ENCODE results near the gene PACS1.

Gene PACS1

DNA sequence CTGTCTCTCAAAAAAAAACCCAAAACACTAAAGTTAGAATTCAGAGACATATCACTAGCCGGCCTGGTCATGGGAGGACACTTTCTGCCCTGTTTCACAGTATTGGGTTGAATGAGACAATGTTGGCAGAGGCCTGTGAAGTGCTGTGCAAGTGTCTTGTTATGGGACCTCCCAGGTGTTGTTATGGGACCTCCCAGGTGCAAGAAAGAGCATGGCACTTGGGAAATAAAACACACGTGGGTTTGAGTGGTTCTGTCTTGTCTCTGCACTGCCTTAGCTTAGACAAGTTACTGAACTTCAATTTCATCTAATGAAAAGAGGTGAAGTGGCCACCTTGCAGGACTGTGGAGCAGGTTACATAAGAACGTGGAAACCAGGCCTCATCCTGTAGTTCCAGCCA, 169.4 kb downstream of the PACS1 start:
- no peak overlapping the region for H3K4me3 ChIP-seq (ENCODE audit: low read depth, low read length)
- TF ChIP-seq, protein P1, sequence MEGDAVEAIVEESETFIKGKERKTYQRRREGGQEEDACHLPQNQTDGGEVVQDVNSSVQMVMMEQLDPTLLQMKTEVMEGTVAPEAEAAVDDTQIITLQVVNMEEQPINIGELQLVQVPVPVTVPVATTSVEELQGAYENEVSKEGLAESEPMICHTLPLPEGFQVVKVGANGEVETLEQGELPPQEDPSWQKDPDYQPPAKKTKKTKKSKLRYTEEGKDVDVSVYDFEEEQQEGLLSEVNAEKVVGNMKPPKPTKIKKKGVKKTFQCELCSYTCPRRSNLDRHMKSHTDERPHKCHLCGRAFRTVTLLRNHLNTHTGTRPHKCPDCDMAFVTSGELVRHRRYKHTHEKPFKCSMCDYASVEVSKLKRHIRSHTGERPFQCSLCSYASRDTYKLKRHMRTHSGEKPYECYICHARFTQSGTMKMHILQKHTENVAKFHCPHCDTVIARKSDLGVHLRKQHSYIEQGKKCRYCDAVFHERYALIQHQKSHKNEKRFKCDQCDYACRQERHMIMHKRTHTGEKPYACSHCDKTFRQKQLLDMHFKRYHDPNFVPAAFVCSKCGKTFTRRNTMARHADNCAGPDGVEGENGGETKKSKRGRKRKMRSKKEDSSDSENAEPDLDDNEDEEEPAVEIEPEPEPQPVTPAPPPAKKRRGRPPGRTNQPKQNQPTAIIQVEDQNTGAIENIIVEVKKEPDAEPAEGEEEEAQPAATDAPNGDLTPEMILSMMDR (IDR thresholded peaks at IDR 0.05; ENCODE audit: low read depth, low read length), result no peak

- TF ChIP-seq, protein P1 (IDR thresholded peaks at IDR 0.05; ENCODE audit: low read depth, low read length), result no peak
- H3K4me3 ChIP-seq (ENCODE audit: low read depth, low read length), result no peak overlapping the region
These were observed 170.1 kb downstream of the PACS1 start for GRCh38 chr11:66239998-66240780.

GRCh38 chr11:66240781-66241136, 170.7 kb downstream of the PACS1 start:
- H3K4me3 ChIP-seq (ENCODE audit: low read depth, low read length), result no peak overlapping the region
- TF ChIP-seq, protein P1 (IDR thresholded peaks at IDR 0.05; ENCODE audit: low read depth, low read length), result no peak

GRCh38 chr11:66242095-66242765, 172.2 kb downstream of the PACS1 start:
- TF ChIP-seq, protein P1 (IDR thresholded peaks at IDR 0.05; ENCODE audit: low read depth, low read length), result no peak
- H3K4me3 ChIP-seq (ENCODE audit: low read depth, low read length), result no peak overlapping the region

GRCh38 chr11:66243782-66244535, 173.9 kb downstream of the PACS1 start:
- TF ChIP-seq, protein P1 (IDR thresholded peaks at IDR 0.05; ENCODE audit: low read depth, low read length), result no peak

GRCh38 chr11:66247295-66247694, 177.2 kb downstream of the PACS1 start:
- no peak overlapping the region for H3K4me3 ChIP-seq (ENCODE audit: low read depth, low read length)
- TF ChIP-seq, protein P1 (IDR thresholded peaks at IDR 0.05; ENCODE audit: low read depth, low read length), result no peak

More at GRCh38 chr11:66243782-66244535, 173.9 kb downstream of the PACS1 start:
- no peak overlapping the region for H3K4me3 ChIP-seq (ENCODE audit: low read depth, low read length)
